Measurements from ENCODE around the gene RETREG2.

Gene RETREG2

GRCh38 chr2:219177552-219178376 lies at the start of gene RETREG2:
Gene RETREG2 (plus strand): TSS chr2:219178275. CDS start chr2:219178353, 78 bp downstream.
- DNase-seq (ENCODE audit: low spot score): peak; percentile 100

GRCh38 chr2:219128396-219128795 lies 49.7 kb upstream of the RETREG2 start:
- DNase-seq (ENCODE audit: low spot score): no peak

- DNase-seq (ENCODE audit: low spot score): no peak
Measured at GRCh38 chr2:219129589-219129988, 48.5 kb upstream of the RETREG2 start.

GRCh38 chr2:219131327-219131726 lies 46.7 kb upstream of the RETREG2 start:
- DNase-seq (ENCODE audit: low spot score): no peak

GRCh38 chr2:219131744-219132143 lies 46.3 kb upstream of the RETREG2 start:
- no peak for DNase-seq (ENCODE audit: low spot score)

GRCh38 chr2:219133976-219134375 lies 44.1 kb upstream of the RETREG2 start:
- no peak for DNase-seq (ENCODE audit: low spot score)

- no peak for DNase-seq (ENCODE audit: low spot score)
Measured at GRCh38 chr2:219140722-219141121, 37.4 kb upstream of the RETREG2 start.

GRCh38 chr2:219142329-219142728 lies 35.7 kb upstream of the RETREG2 start:
- DNase-seq (ENCODE audit: low spot score): peak; percentile 97

- no peak for DNase-seq (ENCODE audit: low spot score)
Measured at GRCh38 chr2:219149667-219150066, 28.4 kb upstream of the RETREG2 start.

GRCh38 chr2:219155054-219155644 lies 22.9 kb upstream of the RETREG2 start:
- peak; percentile 75 for DNase-seq (ENCODE audit: low spot score)

- DNase-seq (ENCODE audit: low spot score): no peak
Measured at GRCh38 chr2:219157396-219157795, 20.7 kb upstream of the RETREG2 start.

GRCh38 chr2:219158025-219158424 lies 20.1 kb upstream of the RETREG2 start:
- no peak for DNase-seq (ENCODE audit: low spot score)

GRCh38 chr2:219158586-219158985 lies 19.5 kb upstream of the RETREG2 start:
- no peak for DNase-seq (ENCODE audit: low spot score)

- DNase-seq (ENCODE audit: low spot score): no peak
Measured at GRCh38 chr2:219159771-219160185, 18.3 kb upstream of the RETREG2 start.

GRCh38 chr2:219160186-219161017 lies 17.7 kb upstream of the RETREG2 start, which contains the start of gene NHEJ1:
Gene NHEJ1 (minus strand): TSS chr2:219160815. CDS start chr2:219158362, 2,453 bp downstream.
- DNase-seq (ENCODE audit: low spot score): peak; percentile 97

GRCh38 chr2:219161097-219161496 lies 17.0 kb upstream of the RETREG2 start:
- DNase-seq (ENCODE audit: low spot score): no peak

GRCh38 chr2:219163156-219163555 lies 14.9 kb upstream of the RETREG2 start:
- no peak for DNase-seq (ENCODE audit: low spot score)

GRCh38 chr2:219165058-219165911 lies 12.8 kb upstream of the RETREG2 start:
- DNase-seq (ENCODE audit: low spot score): no peak

- DNase-seq (ENCODE audit: low spot score): no peak
Measured at GRCh38 chr2:219167997-219168396, 10.1 kb upstream of the RETREG2 start.

- no peak for DNase-seq (ENCODE audit: low spot score)
Measured at GRCh38 chr2:219168526-219168925, 9.5 kb upstream of the RETREG2 start.

GRCh38 chr2:219168932-219169331 lies 9.1 kb upstream of the RETREG2 start:
- no peak for DNase-seq (ENCODE audit: low spot score)
